HL-60/S4 treated with phorbol 12-myristate 13-acetate at 8.2 ng/mL for 4 days and 3 days (cell line): ENCODE measurements around the gene ANXA11.

ENCODE experiments used
- in situ Hi-C: fragments of 300-500 bp; cut with MboI; formaldehyde crosslinking; loops from 2 replicates; pipeline ENCODE4 v1.15.0; 2022; ENCODE audit warnings: low sequenced_read_pairs

Gene ANXA11

GRCh38 chr10:80211786-80212185 is 6.4 kb upstream of the ANXA11 start:
- in situ Hi-C loops = loop anchor here (25.0 kb wide), 1 partner anchor 724 kb away; no protein-coding TSS in a partner anchor

- in situ Hi-C loops = loop anchor here (25.0 kb wide), 1 partner anchor 723 kb away; no protein-coding TSS in a partner anchor
Measured at GRCh38 chr10:80210259-80210658, 4.9 kb upstream of the ANXA11 start.

DNA sequence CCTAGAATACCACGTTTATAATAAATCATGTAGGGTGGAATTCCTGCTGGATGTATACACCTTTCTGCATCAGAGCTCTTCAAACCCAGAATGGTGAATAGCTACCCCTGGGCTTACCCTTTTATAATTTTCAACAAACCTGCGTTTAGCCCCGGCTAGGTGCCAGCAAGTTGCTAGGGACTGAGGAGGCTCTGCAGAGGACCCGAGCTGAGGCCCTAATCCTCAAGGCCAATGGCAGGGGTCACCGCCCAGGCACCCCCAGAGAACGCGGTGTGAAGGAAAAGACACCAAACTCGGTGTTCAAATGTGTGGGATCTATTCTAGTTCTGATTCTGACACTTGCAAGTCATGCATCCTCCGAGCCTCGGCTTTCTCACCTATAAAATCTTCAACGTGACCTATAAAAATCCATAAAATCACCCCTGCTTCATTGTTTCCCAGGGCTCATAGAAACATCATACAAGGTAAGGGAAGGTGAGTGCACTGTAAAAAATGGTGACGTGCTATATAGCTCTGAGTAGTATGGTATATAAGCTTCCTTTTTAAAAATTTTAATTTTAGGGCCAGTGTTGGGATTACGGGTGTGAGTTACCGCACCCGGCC is 2.5 kb upstream of the ANXA11 start:
- in situ Hi-C loops = loop anchor here (10.0 to 25.0 kb wide), 2 partner anchors 53 to 721 kb away; no protein-coding TSS in a partner anchor

- in situ Hi-C loops = loop anchor here (10.0 to 25.0 kb wide), 2 partner anchors 51 to 719 kb away; no protein-coding TSS in a partner anchor
Measured at GRCh38 chr10:80206277-80206655, 929 bp upstream of the ANXA11 start.

GRCh38 chr10:80204677-80205476 is 460 bp downstream of the ANXA11 start:
- in situ Hi-C loops = loop anchor here (10.0 to 25.0 kb wide), 2 partner anchors 50 to 718 kb away; no protein-coding TSS in a partner anchor

- in situ Hi-C loops = loop anchor here (10.0 to 25.0 kb wide), 2 partner anchors 49 to 717 kb away; no protein-coding TSS in a partner anchor
Measured at GRCh38 chr10:80203835-80204676, 1.3 kb downstream of the ANXA11 start.

GRCh38 chr10:80202934-80203834 is 2.2 kb downstream of the ANXA11 start:
- in situ Hi-C loops = loop anchor here (10.0 to 25.0 kb wide), 2 partner anchors 48 to 716 kb away; no protein-coding TSS in a partner anchor

DNA sequence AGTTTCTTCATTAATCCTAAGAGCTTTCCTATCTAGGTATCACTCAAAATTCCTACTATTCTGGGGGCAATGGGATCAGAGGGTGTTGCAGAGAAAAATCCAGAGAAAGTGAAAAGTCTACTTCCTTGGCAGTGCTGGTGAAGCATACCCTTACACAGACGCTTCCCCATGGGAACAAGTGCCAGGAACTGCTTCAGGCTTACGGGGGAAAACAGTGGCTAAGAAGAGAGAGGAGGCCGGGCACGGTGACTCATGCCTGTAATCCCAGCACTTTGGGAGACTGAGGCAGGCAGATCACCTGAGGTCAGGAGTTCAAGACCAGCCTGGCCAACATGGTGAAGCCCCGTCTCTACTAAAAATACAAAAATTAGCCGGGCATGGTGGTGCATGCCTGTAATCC is 2.8 kb downstream of the ANXA11 start:
- in situ Hi-C loops = loop anchor here (10.0 to 25.0 kb wide), 2 partner anchors 48 to 715 kb away; no protein-coding TSS in a partner anchor

GRCh38 chr10:80201608-80202141 is 3.7 kb downstream of the ANXA11 start:
- in situ Hi-C loops = loop anchor here (10.0 to 25.0 kb wide), 2 partner anchors 47 to 714 kb away; no protein-coding TSS in a partner anchor

- in situ Hi-C loops = loop anchor here (10.0 to 25.0 kb wide), 2 partner anchors 46 to 713 kb away; no protein-coding TSS in a partner anchor
Measured at GRCh38 chr10:80200687-80201086, 4.7 kb downstream of the ANXA11 start.

GRCh38 chr10:80200259-80200658 is 5.1 kb downstream of the ANXA11 start:
- in situ Hi-C loops = loop anchor here (10.0 to 25.0 kb wide), 2 partner anchors 45 to 713 kb away; no protein-coding TSS in a partner anchor

- in situ Hi-C loops = loop anchor here (10.0 to 25.0 kb wide), 2 partner anchors 45 to 713 kb away; no protein-coding TSS in a partner anchor
Measured at GRCh38 chr10:80199828-80200227, 5.5 kb downstream of the ANXA11 start.

- in situ Hi-C loops = no loop called here
Measured at GRCh38 chr10:80197972-80198916, 7.1 kb downstream of the ANXA11 start.

GRCh38 chr10:80196950-80197315 is 8.4 kb downstream of the ANXA11 start:
- in situ Hi-C loops = no loop called here

DNA sequence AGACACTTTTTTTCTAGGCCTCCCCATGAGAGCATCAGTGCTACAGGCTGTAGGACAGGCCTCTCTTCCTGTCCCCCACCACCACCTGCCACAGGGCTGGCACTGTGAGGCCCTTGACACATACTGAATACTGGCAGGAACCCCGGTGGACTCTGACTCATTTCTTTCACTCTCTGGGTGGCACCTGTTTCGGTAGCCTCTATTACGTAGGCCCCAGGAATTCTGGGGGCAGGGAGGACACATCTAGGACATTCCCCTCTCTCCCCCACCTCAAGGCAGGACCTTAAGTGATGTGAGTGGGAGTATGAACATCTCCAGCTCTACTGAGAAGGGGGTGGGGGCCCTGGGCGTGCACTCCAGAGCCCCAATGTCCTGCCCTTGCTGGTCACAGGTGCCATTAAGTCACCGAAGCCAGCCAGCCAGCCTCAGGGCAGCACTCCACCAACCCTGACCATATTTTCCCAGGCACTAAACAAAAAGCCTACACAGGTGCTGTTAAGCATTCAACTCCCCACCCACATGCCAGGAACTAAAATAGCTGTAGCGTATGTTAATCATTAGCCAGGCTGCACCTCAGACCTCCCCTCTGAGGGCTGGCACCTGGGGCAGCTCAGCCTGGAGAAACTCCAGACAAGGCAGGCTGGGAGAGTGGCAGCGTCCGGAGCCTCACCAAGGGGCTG is 8.9 kb downstream of the ANXA11 start:
- in situ Hi-C loops = no loop called here

- in situ Hi-C loops = no loop called here
Measured at GRCh38 chr10:80195046-80195574, 10.2 kb downstream of the ANXA11 start.

DNA sequence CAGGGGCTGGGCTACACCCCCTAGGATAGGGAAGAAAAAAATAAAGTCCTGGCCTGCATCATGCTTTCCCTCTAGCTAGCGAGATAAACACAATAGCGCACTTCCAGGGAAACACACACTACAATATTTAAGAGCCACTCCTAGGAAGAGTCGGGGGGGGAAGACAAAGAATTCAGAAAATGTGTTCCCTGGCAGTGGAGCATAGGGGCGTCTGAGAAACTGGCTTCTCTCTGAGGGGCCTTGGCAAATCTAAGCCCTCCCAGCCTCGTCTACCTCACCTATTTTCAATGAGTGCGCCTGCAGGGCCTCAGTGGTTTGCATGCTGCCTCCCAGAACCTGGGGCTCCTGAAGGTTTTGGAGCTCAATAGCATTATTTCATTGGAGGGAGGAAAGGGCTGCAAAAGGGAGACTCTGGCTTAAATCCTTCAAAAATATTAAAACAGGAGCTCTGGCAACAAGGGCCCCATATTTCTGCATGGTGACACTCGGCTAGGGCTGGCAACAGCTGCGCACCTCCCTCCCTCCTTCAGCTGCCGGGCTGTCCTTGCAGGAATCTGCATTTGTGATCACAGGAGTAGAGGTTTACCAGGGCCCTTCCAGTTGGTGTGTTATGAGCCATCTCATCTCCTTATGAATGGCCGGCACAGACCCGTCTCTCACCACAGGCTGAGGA is 10.8 kb downstream of the ANXA11 start:
- in situ Hi-C loops = no loop called here
